SKM-1 treated with dmso at 0.1 percent for 144 hours (cell line): ENCODE measurements around the gene TSPAN9.

Experiments used
- DNase-seq: peaks from one replicate; lab custom pipeline; 2025; ENCODE audit not compliant: unreplicated experiment; lab: John Stamatoyannopoulos, UW

The TSPAN9 gene

GRCh38 chr12:3184485-3184884 lies 107.3 kb downstream of the TSPAN9 start:
- DNase-seq: no peak

DNA sequence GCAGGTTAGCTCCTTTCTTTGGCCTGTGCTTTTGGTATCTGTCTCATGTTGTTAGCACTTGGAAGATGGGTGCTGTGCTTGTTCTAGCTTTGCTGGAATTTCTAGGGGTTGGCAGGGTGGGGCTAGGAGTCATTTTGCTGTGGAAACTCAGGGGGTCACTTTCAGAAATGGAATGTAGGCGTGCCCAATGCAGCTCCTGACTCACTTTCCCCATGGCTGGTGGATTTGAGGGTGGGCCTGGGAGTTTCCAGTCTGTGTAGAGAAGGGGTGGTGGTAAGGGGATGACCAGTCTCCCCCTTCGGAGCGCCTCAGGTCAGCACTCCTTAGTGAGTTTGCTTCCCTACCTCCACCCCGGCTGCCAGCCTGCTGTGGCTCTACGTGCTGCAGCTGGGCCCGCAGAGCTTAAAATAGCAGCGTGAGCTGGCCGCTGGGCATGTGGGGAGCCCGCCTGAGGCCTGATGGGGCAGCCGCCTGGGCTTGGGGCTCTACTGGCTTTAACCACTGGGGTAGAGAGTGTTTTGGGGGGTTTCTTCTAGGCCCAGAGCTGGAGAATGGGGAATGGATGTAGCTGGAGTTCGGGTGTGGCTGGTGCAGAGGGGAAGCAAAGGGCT lies 108.2 kb downstream of the TSPAN9 start:
- DNase-seq: no peak

DNA sequence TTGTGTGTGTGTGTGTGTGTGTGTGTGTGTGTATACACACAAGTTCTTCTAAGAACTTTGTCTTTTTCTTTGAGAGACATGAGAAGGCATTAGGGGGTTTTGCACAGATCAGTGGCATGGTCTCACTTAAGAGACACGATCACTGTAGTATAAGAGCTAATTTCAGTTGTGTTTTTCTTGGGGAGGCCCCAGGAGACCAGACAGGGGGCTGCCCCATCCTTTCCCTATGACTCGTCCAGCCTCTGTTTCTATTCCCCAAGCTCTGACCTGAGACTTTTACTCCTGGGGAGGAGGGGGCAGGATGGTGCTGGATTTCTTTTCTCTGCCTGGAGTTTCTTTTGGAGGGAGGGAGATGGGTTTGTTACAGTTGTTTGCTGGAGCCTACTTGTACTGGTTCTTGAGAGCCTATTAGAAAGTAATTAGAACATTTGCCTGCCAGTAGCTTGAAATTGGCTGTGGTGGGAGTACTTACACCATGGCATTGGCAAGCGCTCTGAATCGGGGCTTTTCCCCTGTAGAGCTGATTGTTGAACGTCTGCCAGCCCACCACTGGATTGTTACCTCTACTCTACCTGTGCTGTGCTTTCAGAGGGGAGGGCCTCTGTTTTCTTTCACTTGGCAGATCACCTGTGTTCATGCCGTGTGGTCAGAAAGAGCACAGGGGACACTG lies 109.5 kb downstream of the TSPAN9 start:
- no peak for DNase-seq

- DNase-seq: no peak
Observed at GRCh38 chr12:3187846-3188770, 110.9 kb downstream of the TSPAN9 start.

- DNase-seq: no peak
Observed at GRCh38 chr12:3189282-3189681, 112.1 kb downstream of the TSPAN9 start.

DNA sequence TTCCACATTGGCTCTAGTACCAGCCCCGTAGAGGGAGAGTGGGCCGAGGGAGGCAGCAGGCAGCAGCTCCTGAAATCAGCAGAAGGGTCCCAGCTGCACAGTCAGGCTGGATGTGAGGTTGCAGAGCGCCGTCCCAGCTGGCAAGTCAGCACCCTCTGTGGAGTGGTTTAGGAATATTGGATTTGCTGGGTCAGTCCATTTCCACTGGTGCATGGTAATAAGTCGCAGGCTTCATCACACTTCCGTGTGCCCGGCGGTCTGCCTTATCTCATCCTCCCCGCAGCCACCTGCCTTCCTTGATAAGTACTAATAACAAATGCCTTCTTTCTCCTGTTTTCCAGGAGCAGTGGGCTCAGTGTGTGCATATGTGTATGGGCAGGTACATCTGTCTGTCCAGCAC lies 112.9 kb downstream of the TSPAN9 start:
- no peak for DNase-seq

DNA sequence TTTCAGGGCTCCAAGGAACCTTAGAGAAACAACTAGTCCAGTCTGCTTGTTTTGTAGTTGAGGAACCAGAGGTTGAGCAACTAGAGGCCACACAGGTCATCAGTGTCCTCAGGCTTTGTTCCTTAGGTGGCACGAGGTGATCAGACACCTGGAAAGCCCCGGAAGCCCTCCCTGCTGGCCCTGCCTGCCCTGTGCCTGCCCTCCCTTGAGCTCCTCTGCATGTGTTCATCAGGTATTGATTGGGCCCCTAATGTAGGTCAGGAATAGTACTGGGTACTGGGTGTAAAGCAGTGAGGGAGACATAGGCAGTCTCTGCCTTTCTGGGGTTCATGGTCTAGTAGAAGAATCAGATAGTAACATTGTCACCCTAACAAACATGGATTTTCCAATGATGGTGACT lies 114.3 kb downstream of the TSPAN9 start:
- no peak for DNase-seq

DNA sequence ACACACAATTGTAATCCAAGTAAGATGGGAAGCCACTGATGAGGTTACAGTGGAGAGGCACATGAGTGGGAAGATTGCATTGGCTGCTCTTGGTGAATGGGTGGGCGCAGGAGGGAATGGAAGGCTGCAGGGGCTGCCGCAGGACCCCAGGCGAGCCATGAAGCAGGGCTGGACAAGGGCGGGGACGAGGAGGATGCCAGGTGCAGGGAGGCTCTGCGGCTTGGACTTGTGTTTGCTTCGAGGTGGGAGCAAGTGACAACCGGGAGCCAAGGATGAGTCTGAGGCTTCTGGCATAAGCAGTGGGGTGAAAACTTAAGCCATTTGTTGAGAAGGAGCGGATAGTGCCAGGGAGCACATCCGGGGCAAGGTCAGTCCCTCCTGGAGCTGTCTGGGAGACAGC lies 115.0 kb downstream of the TSPAN9 start:
- DNase-seq: no peak

GRCh38 chr12:3193131-3193530 lies 116.0 kb downstream of the TSPAN9 start:
- DNase-seq: no peak

DNA sequence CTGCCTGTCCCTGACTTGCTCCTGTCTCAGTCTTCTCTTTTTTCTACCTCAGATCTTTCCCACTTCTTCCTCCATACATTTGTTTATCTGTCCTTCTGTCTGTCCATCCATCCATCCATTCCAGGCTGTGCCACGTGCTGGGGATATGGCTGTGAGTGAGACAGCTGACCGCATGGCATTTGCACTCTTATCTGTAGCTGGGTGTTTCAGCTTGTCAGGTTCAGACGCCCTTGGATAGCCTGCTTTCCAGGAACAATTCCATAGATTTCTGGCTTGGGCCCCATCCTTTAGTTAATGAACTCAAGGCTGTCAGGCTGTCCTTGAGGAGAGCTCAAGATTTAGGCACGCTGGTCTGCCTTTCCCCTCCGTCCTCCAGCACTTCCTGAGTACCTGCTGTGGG lies 116.6 kb downstream of the TSPAN9 start:
- no peak for DNase-seq

- DNase-seq: no peak
Observed at GRCh38 chr12:3195337-3195736, 118.2 kb downstream of the TSPAN9 start.

DNA sequence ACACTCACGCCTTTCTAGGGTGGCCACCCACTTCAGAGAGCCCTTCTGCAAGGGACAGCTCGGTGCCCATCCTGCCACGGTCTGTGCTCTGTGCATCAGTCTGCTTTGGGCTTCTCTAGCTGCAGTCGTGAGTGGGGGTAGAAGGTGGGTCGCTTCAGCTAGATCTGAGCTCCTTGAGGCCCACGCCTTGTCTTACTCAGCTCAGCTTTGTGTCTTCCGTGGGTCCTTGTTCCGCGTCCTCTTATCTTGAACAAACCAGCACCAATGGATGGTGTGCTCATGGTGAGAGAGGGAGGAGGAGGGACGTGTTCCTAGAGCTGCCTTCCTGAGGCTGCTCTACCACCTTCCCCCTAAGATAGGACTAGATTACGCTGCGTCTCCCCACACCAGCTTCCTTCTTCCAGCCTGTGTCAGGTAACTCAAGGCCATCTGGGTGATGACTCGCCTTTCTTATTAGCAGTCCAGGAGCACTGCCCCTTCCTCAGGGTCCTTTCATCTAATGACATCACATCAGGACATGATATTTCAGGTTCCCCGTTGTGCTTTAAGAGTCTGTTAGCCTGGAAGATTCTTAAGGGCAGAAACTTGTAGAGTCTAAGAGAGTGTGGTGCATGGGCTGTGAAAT lies 118.8 kb downstream of the TSPAN9 start:
- no peak for DNase-seq

GRCh38 chr12:3196488-3196887 lies 119.3 kb downstream of the TSPAN9 start:
- no peak for DNase-seq

DNA sequence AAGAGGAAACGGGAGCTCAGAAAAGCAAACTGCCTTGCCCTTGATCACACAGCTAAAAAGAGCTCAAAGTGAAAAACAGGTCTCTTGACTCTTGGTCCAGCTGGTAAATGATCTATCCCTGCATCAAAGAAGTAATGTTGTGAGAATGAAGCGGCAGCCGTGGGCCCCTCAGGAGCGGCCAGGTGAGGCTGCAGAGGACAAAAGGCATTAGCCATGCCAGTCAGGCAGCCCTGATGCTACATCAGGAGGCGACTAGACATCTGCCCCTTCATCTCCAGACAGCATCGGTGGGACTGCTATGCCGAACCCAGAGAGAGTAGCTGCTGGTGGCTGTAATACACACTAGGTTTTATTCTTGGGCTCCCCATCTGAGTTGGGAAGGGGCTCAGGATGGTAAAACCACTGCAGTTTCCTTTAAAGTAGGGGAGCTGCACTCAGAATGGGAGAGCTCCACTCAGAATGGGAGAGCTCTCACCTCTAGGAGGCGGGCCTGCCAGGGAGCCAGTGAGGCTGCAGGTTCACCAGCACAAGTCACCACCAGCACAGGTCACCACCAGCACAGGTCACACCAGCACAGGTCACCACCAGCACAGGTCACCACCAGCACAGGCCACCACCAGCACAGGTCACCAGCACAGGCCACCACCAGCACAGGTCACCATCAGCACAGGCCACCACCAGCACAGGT lies 120.1 kb downstream of the TSPAN9 start:
- DNase-seq: no peak

- DNase-seq: no peak
Observed at GRCh38 chr12:3199551-3200031, 122.4 kb downstream of the TSPAN9 start.

DNA sequence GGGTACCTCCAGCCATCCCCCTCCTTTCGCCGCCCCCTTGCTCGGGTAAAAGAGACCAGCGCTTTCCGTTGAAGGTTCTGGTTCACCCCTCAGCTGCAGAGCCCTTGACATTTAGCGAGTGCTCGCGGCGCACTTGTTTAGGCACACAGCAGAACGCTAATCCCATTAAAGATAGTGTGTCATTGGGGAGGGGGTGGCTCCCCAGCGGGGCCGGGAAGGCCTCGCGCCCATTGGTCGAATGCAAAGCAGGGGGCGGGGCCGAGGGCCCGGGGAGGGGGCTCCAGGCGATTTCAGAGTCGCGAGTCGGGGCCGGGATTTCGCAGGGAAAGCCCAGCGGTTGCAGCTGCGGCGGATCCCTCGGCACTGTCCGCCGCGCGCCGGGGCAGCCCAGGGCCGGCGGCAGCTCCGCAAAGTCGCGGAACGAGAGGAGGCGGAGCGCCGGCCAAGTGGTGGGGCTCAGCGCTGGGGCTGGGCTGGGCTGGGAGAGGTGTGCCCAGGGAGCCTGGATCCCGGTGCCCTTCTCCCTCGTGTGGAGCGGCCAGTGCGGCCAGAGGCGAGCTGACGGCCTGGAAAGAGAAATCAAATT lies 122.9 kb downstream of the TSPAN9 start:
- DNase-seq: no peak

GRCh38 chr12:3200814-3201233 lies 123.6 kb downstream of the TSPAN9 start:
- DNase-seq: no peak

DNA sequence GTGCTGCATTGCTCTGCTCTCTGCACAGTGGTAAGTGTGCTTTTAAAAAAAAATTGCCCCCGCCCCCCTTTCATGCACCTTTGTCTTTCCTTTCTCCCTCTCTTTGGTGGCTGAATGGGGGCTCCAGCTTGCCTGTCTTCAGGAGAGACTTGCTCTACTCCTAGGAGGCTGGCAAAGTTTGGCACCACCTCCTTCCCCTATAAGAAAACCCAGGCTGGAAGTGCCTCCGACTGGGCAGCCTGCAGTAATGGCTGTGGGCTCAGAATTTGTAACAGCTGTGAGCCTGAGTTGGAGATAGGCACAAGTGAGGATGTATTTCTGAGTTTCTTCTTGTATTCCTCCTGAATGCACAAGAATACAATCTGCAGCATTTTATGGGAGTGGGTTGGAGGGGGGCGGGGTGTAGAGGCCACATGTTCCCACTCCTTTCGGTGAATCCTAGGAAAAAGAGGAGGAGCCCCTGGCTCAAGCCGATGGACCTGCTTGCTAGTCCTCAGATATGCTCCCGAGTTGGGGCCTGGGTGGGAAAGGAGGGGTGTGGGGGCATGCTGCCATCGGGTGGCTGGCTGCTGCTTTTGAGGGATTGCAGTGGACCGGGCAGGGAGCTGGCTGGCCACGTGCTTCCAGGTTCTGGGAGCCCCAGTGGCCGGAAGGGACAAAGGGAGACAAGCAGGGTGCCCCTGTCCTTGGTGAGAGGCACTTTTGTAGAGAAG lies 124.3 kb downstream of the TSPAN9 start:
- DNase-seq: no peak

GRCh38 chr12:3202096-3202495 lies 124.9 kb downstream of the TSPAN9 start:
- DNase-seq: no peak
